ENCODE data around the gene MYO1H. TPM values are rescaled to one million over a fixed set of nuclear protein-coding genes. Genes with fewer than 3 reads are reported as not detected.

Gene MYO1H
- total and polyA plus RNA-seq, 2 of the 8 experiments (the other 6 are each of a cell fraction or from before 2014, with no cell fraction given), result 0.03 TPM; not detected in 1

- H4K20me1 ChIP-seq (replicated peaks in 1 of 2; ENCODE audit: control insufficient read depth in 1 of 2, insufficient read depth in 2 of 2, low read length in 2 of 2), result peaks cover 3 to 7% of the 10 kb centered on the region in 2 experiments
- H4K91ac ChIP-seq (replicated peaks; ENCODE audit: insufficient read length, low read length), result no peak overlapping the region
- H2BK20ac ChIP-seq (ENCODE audit: low read length), result no peak overlapping the region
- H3K4me2 ChIP-seq (ENCODE audit: insufficient read depth in 1 of 2, low read depth in 2 of 2, low read length in 2 of 2), result no peak overlapping the region
- no peaks in the 10 kb centered on the region for H3K23me2 ChIP-seq (ENCODE audit: low read depth, low read length)
- H3K56ac ChIP-seq (replicated peaks; ENCODE audit: insufficient read length, low read depth, low read length), result no peak overlapping the region
- H3K4me1 ChIP-seq (replicated peaks in 1 of 4; ENCODE audit: control insufficient read depth in 3 of 4, insufficient read depth in 4 of 4, low read length in 3 of 4), result no peaks in the 10 kb centered on the region
- H3K79me1 ChIP-seq (ENCODE audit: low read depth, low read length), result peaks cover 3% of the 10 kb centered on the region
- H3K9me3 ChIP-seq (ENCODE audit: insufficient read depth in 2 of 2, low read depth in 1 of 2, low read length in 1 of 2), result no peaks in the 10 kb centered on the region
- DNase-seq (ENCODE audit: low read depth in 1 of 2, low spot score in 2 of 2) (no peak), FAIRE-seq (no peak)
- H3K79me2 ChIP-seq (ENCODE audit: control insufficient read depth in 1 of 2, insufficient read depth in 2 of 2, low read length in 2 of 2), result peaks cover 0 to 9% of the 10 kb centered on the region in 2 experiments; a peak in 2 of 4 replicates
- TF ChIP-seq GTF2F1 (IDR thresholded peaks at IDR 0.05; ENCODE audit: borderline replicate concordance, low read depth, low read length) (no peak), SIRT6 (IDR thresholded peaks at IDR 0.05; ENCODE audit: low read length) (no peak), SIN3A (conservative IDR thresholded peaks at IDR 0.05 in 1 of 2, IDR thresholded peaks at IDR 0.05 in 1 of 2; ENCODE audit: low read depth in 1 of 2, low read length in 2 of 2) (no peak), HDAC6 (IDR thresholded peaks at IDR 0.05; ENCODE audit: low read depth, low read length) (no peak), MAFK (IDR thresholded peaks at IDR 0.05; ENCODE audit: low read depth, low read length) (no peak), POLR2AphosphoS5 (IDR thresholded peaks at IDR 0.05; ENCODE audit: low read depth, low read length) (no peak), TCF12 (IDR thresholded peaks at IDR 0.05; ENCODE audit: low read depth, low read length) (no peak), POLR2A (IDR thresholded peaks at IDR 0.05; ENCODE audit: control extremely low read depth in 1 of 2, low read depth in 2 of 2, low read length in 2 of 2) (no peak), NRF1 (IDR thresholded peaks at IDR 0.05; ENCODE audit: low read depth, low read length) (no peak), CTBP2 (IDR thresholded peaks at IDR 0.05; ENCODE audit: borderline replicate concordance, insufficient read depth, insufficient read length, low read length) (no peak), SP1 (IDR thresholded peaks at IDR 0.05; ENCODE audit: low read depth, low read length) (no peak)
- CTCF ChIA-PET (ENCODE audit: partially characterized antibody), result interaction anchor here (1.0 to 17.4 kb wide), 12 partner anchors 8 to 151 kb away, joined by 3 to 181 read pairs (median 4); no protein-coding TSS in a partner anchor
- no peak overlapping the region for H3K4ac ChIP-seq (replicated peaks; ENCODE audit: insufficient read length, low read depth, low read length)
- POLR2A ChIA-PET (ENCODE audit: partially characterized antibody), result interaction anchor here (1.1 to 2.1 kb wide), 4 partner anchors 9 to 28 kb away, joined by 3 to 6 read pairs (median 4); no protein-coding TSS in a partner anchor
- H3K18ac ChIP-seq (ENCODE audit: extremely low read depth, low read length), result no peak overlapping the region
- H3K9ac ChIP-seq (replicated peaks in 1 of 4; ENCODE audit: extremely low read depth in 1 of 4, low read depth in 3 of 4, low read length in 3 of 4), result no peak overlapping the region
- no peak overlapping the region for H2BK5ac ChIP-seq (ENCODE audit: low read depth, low read length)
- H3K14ac ChIP-seq (ENCODE audit: insufficient read length), result no peak overlapping the region
- H2BK120ac ChIP-seq (replicated peaks; ENCODE audit: low read depth, low read length), result no peak overlapping the region
- H2BK12ac ChIP-seq (ENCODE audit: low read depth, low read length), result no peak overlapping the region
- peaks cover 11 to 43% (median 30%) of the 10 kb centered on the region in 4 experiments for H3K36me3 ChIP-seq (ENCODE audit: control insufficient read depth in 2 of 4, insufficient read depth in 4 of 4, low read length in 3 of 4)
- 94% methylated on average over 8 of the region's 8 CpGs; no CpG with 5 or more reads in 1 of the 2 experiments for WGBS, 2 experiments (ENCODE audit: extremely low coverage in 1 of 2, insufficient coverage in 1 of 2, insufficient read length in 1 of 2, insufficient replicate concordance in 2 of 2, low coverage in 1 of 2, low lambda C conversion rate in 2 of 2, missing lambda C conversion rate in 1 of 2)
- H2AFZ ChIP-seq (ENCODE audit: low read length), result no peak overlapping the region
- H4K8ac ChIP-seq (ENCODE audit: extremely low read depth, insufficient read depth, low read length), result no peak overlapping the region
- H2AK5ac ChIP-seq (ENCODE audit: low read depth, low read length), result no peak overlapping the region
- H3K4me3 ChIP-seq (ENCODE audit: extremely low read depth in 1 of 4, insufficient read depth in 2 of 4, low read depth in 3 of 4, low read length in 4 of 4), result no peak overlapping the region
- no peak overlapping the region for H4K5ac ChIP-seq (ENCODE audit: insufficient read length, low read depth, low read length)
- no peak overlapping the region for H3K27ac ChIP-seq (ENCODE audit: low read depth, low read length)
- no peak overlapping the region for H2BK15ac ChIP-seq (ENCODE audit: low read length)
- H3K27me3 ChIP-seq (replicated peaks in 1 of 4; ENCODE audit: control insufficient read depth in 3 of 4, extremely low read depth in 1 of 4, insufficient read depth in 3 of 4, low read length in 3 of 4), result no peaks in the 10 kb centered on the region
- H3K23ac ChIP-seq (ENCODE audit: insufficient read length), result no peak overlapping the region
Observed at GRCh38 chr12:109448707-109449390, 101.1 kb downstream of the MYO1H start.
